ENCODE measurements around the gene ESPN.

ESPN gene

GRCh38 chr1:6473156-6473555 lies 48.6 kb downstream of the ESPN start:
- no peaks in the 10 kb centered on the region for H4K20me1 ChIP-seq (ENCODE audit: insufficient read depth, low read length, poor library complexity, severe bottlenecking)
- TF ChIP-seq CTCF (conservative IDR thresholded peaks at IDR 0.05; ENCODE audit: low read length) (no peak), EZH2phosphoT487 (IDR thresholded peaks at IDR 0.05; ENCODE audit: borderline replicate concordance) (no peak)
- no peak overlapping the region for H2AFZ ChIP-seq (ENCODE audit: low read length)
- no peaks in the 10 kb centered on the region for H3K79me2 ChIP-seq (ENCODE audit: insufficient read depth, low read length)
- no peak overlapping the region for H3K4me2 ChIP-seq (ENCODE audit: low read depth, low read length, poor library complexity, severe bottlenecking)
- H3K4me3 ChIP-seq (ENCODE audit: low read length, poor library complexity, severe bottlenecking), result no peak overlapping the region
- H3K27me3 ChIP-seq (ENCODE audit: insufficient read depth, low read length, poor library complexity, severe bottlenecking), result no peaks in the 10 kb centered on the region
- no peaks in the 10 kb centered on the region for H3K9me2 ChIP-seq (replicated peaks; ENCODE audit: low read depth, low read length)
- H3K4me1 ChIP-seq (ENCODE audit: insufficient read depth, low read length, poor library complexity, severe bottlenecking), result no peaks in the 10 kb centered on the region
- H3K9me3 ChIP-seq (ENCODE audit: insufficient read depth, low read depth, low read length), result no peaks in the 10 kb centered on the region
- H3K36me3 ChIP-seq (ENCODE audit: insufficient read depth, low read length), result no peaks in the 10 kb centered on the region
- H3F3A ChIP-seq (ENCODE audit: low read depth), result no peaks in the 10 kb centered on the region
- H3K9ac ChIP-seq (ENCODE audit: low read depth, low read length, poor library complexity, severe bottlenecking), result no peak overlapping the region

GRCh38 chr1:6473974-6474814 lies 49.6 kb downstream of the ESPN start:
- Histone ChIP-seq H3F3A (ENCODE audit: low read depth) (no peaks in the 10 kb centered on the region), H3K79me2 (ENCODE audit: insufficient read depth, low read length) (no peaks in the 10 kb centered on the region), H3K4me1 (ENCODE audit: insufficient read depth, low read length, poor library complexity, severe bottlenecking) (no peaks in the 10 kb centered on the region), H2AFZ (ENCODE audit: low read length) (no peak overlapping the region), H3K4me2 (ENCODE audit: low read depth, low read length, poor library complexity, severe bottlenecking) (no peak overlapping the region), H3K27me3 (ENCODE audit: insufficient read depth, low read length, poor library complexity, severe bottlenecking) (no peaks in the 10 kb centered on the region), H4K20me1 (ENCODE audit: insufficient read depth, low read length, poor library complexity, severe bottlenecking) (no peaks in the 10 kb centered on the region), H3K9me2 (replicated peaks; ENCODE audit: low read depth, low read length) (no peaks in the 10 kb centered on the region), H3K4me3 (ENCODE audit: low read length, poor library complexity, severe bottlenecking) (no peak overlapping the region), H3K36me3 (ENCODE audit: insufficient read depth, low read length) (no peaks in the 10 kb centered on the region), H3K9ac (ENCODE audit: low read depth, low read length, poor library complexity, severe bottlenecking) (no peak overlapping the region), H3K9me3 (ENCODE audit: insufficient read depth, low read depth, low read length) (no peaks in the 10 kb centered on the region)
- TF ChIP-seq CTCF (conservative IDR thresholded peaks at IDR 0.05; ENCODE audit: low read length) (no peak), EZH2phosphoT487 (IDR thresholded peaks at IDR 0.05; ENCODE audit: borderline replicate concordance) (no peak)

- Histone ChIP-seq H3F3A (ENCODE audit: low read depth) (no peaks in the 10 kb centered on the region), H3K9ac (ENCODE audit: low read depth, low read length, poor library complexity, severe bottlenecking) (no peak overlapping the region)
These were observed 50.3 kb downstream of the ESPN start for GRCh38 chr1:6474815-6475282.

More at GRCh38 chr1:6474815-6475282, 50.3 kb downstream of the ESPN start:
- TF ChIP-seq EZH2phosphoT487 (IDR thresholded peaks at IDR 0.05; ENCODE audit: borderline replicate concordance) (no peak), CTCF (conservative IDR thresholded peaks at IDR 0.05; ENCODE audit: low read length) (no peak)
- H3K4me1 ChIP-seq (ENCODE audit: insufficient read depth, low read length, poor library complexity, severe bottlenecking), result no peaks in the 10 kb centered on the region
- H2AFZ ChIP-seq (ENCODE audit: low read length), result no peak overlapping the region
- H4K20me1 ChIP-seq (ENCODE audit: insufficient read depth, low read length, poor library complexity, severe bottlenecking), result no peaks in the 10 kb centered on the region
- no peaks in the 10 kb centered on the region for H3K9me2 ChIP-seq (replicated peaks; ENCODE audit: low read depth, low read length)
- no peaks in the 10 kb centered on the region for H3K27me3 ChIP-seq (ENCODE audit: insufficient read depth, low read length, poor library complexity, severe bottlenecking)
- no peak overlapping the region for H3K4me2 ChIP-seq (ENCODE audit: low read depth, low read length, poor library complexity, severe bottlenecking)
- H3K9me3 ChIP-seq (ENCODE audit: insufficient read depth, low read depth, low read length), result no peaks in the 10 kb centered on the region
- no peaks in the 10 kb centered on the region for H3K36me3 ChIP-seq (ENCODE audit: insufficient read depth, low read length)
- no peak overlapping the region for H3K4me3 ChIP-seq (ENCODE audit: low read length, poor library complexity, severe bottlenecking)
- H3K79me2 ChIP-seq (ENCODE audit: insufficient read depth, low read length), result no peaks in the 10 kb centered on the region

Data from Loucy (cell line).